Testis (tissue), 3 donors: ENCODE measurements around the gene BTBD2. TPM values are rescaled to one million over a fixed set of nuclear protein-coding genes. Genes with fewer than 3 reads are reported as not detected.
A peak's percentile ranks its signal among the peaks of the same experiment; 100 is the strongest.

Source experiments
- DNase-seq: peaks from one replicate; pipeline ENCODE4 v3.0.0-alpha.2; 2019
- H3K27ac ChIP-seq, 2 donors: fragments of 200-600 bp; sonication (generic); one replicate each; pipeline ENCODE4 v1.5.1; 2019
- H3K27me3 ChIP-seq: fragments of 200-600 bp; sonication (generic); one replicate; pipeline ENCODE4 v1.5.1; 2019
- H3K36me3 ChIP-seq: fragments of 200-600 bp; sonication (generic); one replicate; pipeline ENCODE4 v1.5.1; 2017; ENCODE audit warnings: low read depth; ENCODE audit errors: missing control alignments
- H3K4me1 ChIP-seq: fragments of 200-600 bp; sonication (generic); one replicate; pipeline ENCODE4 v1.5.1; 2019
- H3K4me3 ChIP-seq, 2 donors: fragments of 200-600 bp; sonication (generic); one replicate each; pipeline ENCODE4 v1.5.1; 2017 to 2019
- H3K9me3 ChIP-seq: fragments of 200-600 bp; sonication (generic); one replicate; pipeline ENCODE4 v1.5.1; 2017
- CTCF ChIP-seq, 3 experiments: fragments of 450-650 bp in 2 of 3; fragments of 200-600 bp in 1 of 3; sonication (generic) in 1 of 3; IDR thresholded peaks; one replicate each; pipeline ENCODE4 v1.5.1; 2016 to 2019; ENCODE audit warnings: antibody characterized with exemption in 3 of 3, mild to moderate bottlenecking in 2 of 3, moderate library complexity in 1 of 3
- POLR2A ChIP-seq: fragments of 450-650 bp; IDR thresholded peaks from one replicate; pipeline ENCODE4 v1.6.1; 2017; ENCODE audit warnings: antibody characterized with exemption, mild to moderate bottlenecking, moderate library complexity
- WGBS, 2 donors: methylation state at CpG; one replicate each; pipeline ENCODE4 v1.1.5; 2018; 5-methylcytosine and 5-hydroxymethylcytosine counted together
- intact Hi-C: fragments of 100-400 bp; cut with DNase I; formaldehyde crosslinking; loops from one replicate; pipeline ENCODE4 v1.15.1; 2023; ENCODE audit warnings: low total_unique reads
- polyA plus RNA-seq: library from polyadenylated mRNA; stranded (reverse); fragments of 350-450 nt; fragmentation: Illumina TruSeq; extraction: RNeasy Lipid Tissue Mini Kit (QIAGEN cat#74804); gene quantifications from one replicate; pipeline ENCODE4 v1.2.3, GENCODE V29; 2014; ENCODE audit warnings: low read depth, low replicate concordance; ENCODE audit not compliant: insufficient read depth
- total RNA-seq, 2 donors: library from RNA; depleted of rRNA; stranded (reverse); fragments of >200 nt; gene quantifications; one replicate each; pipeline ENCODE4 v1.2.3, GENCODE V29; 2016

BTBD2 gene
- total and polyA plus RNA-seq, 3 donors from 2014 or later, result 43.2 to 117 (median 61.1) TPM

DNA sequence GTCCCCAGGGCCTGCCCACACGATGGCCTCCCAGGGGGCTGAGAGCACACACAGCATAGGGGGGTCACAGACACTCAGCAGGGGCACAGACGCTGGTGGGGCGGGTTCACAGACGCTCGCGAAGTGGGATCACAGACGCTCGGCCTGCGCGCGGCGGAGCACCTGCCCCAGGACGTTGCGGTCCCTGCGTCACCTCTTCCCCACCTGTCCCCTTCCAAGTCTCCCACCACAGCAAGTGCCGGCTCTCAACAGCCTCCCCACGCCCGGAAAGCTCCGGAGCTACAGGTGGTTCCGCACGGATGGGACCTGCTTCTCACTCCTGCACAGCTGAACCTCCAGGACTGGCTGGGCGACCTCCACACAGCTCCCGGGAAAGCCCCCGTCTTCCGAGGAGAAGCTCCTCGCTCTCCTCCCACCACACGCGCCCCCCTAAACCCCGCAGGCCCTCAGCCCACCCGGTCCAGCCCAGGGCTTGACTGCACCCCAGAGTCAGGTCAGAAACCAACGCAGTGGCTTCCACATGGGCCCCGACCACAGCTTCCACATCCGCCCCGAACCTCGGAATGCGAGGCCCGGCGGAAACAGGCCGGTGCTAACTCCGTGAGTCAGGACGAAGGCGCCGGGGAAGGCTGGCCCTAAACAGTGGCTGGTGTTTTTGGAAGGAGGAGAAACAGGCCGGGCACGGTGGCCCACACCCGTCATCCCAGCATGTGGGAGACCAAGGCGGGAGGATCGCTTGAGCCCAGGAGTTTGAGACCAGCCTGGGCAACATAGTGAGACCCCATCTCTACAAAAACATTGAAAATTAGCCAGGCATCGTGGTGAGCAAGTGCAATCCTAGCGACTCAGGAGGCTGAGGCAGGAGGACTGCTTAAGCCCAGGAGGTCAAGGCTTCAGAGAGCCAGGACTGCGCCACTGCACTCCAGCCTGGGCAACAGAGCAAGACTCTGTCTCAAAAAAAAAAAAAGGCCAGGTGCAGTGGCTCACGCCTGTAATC is 16.5 kb downstream of the BTBD2 start:
- no peak for TF ChIP-seq CTCF (IDR thresholded peaks at IDR 0.05)
- no peak for TF ChIP-seq POLR2A
- intact Hi-C loops, result no loop called here
- H3K27me3 ChIP-seq, result no peaks in the 10 kb centered on the region
- H3K36me3 ChIP-seq, result no peaks in the 10 kb centered on the region
- WGBS, 2 donors, result 78 to 91% methylated on average over 43 to 52 of the region's 52 CpGs
- H3K27ac ChIP-seq, result no peak overlapping the region
- DNase-seq, result no peak
- no peaks in the 10 kb centered on the region for H3K4me1 ChIP-seq
- no peaks in the 10 kb centered on the region for H3K9me3 ChIP-seq
- no peak overlapping the region for H3K4me3 ChIP-seq

GRCh38 chr19:1997353-1998233 is 17.9 kb downstream of the BTBD2 start:
- 89 to 93% methylated on average over 31 of the region's 31 CpGs for WGBS, 2 donors
- no peak for DNase-seq

DNA sequence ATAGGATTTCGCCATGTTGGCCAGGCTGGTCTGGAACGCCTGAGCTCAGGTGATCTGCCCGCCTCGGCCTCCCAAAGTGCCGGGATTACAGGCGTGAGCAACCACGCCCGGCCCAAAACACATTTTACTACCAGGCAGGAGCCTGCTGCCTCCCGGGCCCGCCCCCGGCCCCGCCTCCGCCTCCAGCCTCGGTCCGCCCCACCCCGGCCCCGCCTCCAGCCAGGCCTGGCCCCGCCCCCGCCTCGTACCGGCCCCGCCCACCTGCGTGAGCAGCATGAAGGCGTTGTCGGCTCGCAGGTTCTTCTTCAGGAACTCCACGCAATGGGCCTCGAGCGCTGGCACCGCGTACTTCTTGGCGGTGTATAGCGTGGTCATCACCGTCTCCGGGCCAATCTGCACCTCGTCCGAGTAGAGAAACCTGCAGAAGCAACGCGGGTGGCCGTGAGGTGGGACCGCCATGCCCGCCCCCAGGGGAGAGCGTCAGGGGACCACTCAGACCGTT is 22.7 kb downstream of the BTBD2 start:
- peak; percentile 72 for DNase-seq
- WGBS, 2 donors, result 70% methylated on average over 16 to 44 of the region's 44 CpGs
- Histone ChIP-seq H3K4me3 (no peak overlapping the region), H3K4me1 (no peaks in the 10 kb centered on the region), H3K27me3 (no peaks in the 10 kb centered on the region), H3K36me3 (no peaks in the 10 kb centered on the region), H3K27ac (no peak overlapping the region), H3K9me3 (no peaks in the 10 kb centered on the region)
- TF ChIP-seq POLR2A, result no peak
- TF ChIP-seq CTCF (IDR thresholded peaks at IDR 0.05), result no peak
- intact Hi-C loops, result no loop called here

More at GRCh38 chr19:1997353-1998233, 17.9 kb downstream of the BTBD2 start:
- Histone ChIP-seq H3K9me3 (no peaks in the 10 kb centered on the region), H3K4me1 (no peaks in the 10 kb centered on the region), H3K36me3 (no peaks in the 10 kb centered on the region), H3K27ac (no peak overlapping the region), H3K27me3 (no peaks in the 10 kb centered on the region), H3K4me3 (no peak overlapping the region)
- no peak for TF ChIP-seq POLR2A
- no peak for TF ChIP-seq CTCF (IDR thresholded peaks at IDR 0.05)
- intact Hi-C loops, result no loop called here

GRCh38 chr19:1991018-1991913 is 24.2 kb downstream of the BTBD2 start:
- TF ChIP-seq CTCF (IDR thresholded peaks at IDR 0.05) (no peak), POLR2A (no peak)
- Histone ChIP-seq H3K4me1 (no peaks in the 10 kb centered on the region), H3K36me3 (no peaks in the 10 kb centered on the region), H3K27me3 (no peaks in the 10 kb centered on the region), H3K4me3 (no peak overlapping the region), H3K27ac (no peak overlapping the region), H3K9me3 (no peaks in the 10 kb centered on the region)
- DNase-seq, result no peak
- intact Hi-C loops, result no loop called here
- WGBS, 2 donors, result 92% methylated on average over 29 to 30 of the region's 30 CpGs
